Hepatocyte (in vitro differentiated cells): ENCODE results near the gene MRC1. TPM values are rescaled to one million over a fixed set of nuclear protein-coding genes. Genes with fewer than 3 reads are reported as not detected.
"Not testable (repeated sequence)": the region's sequence is repeated elsewhere in the genome, so short reads cannot be mapped to it uniquely, and the experiment has no call there.

Source experiments
- DNase-seq: peaks from one replicate; pipeline ENCODE4 v3.0.0-alpha.2; 2016; ENCODE audit warnings: low spot score
- H2AFZ ChIP-seq: fragments of 200-600 bp; sonication (generic); 2 replicates; pipeline ENCODE4 v1.6.0; 2016; ENCODE audit warnings: antibody characterized with exemption, mild to moderate bottlenecking
- H3K27ac ChIP-seq: fragments of 200-600 bp; sonication (generic); 2 replicates; pipeline ENCODE4 v1.5.1; 2016; ENCODE audit warnings: mild to moderate bottlenecking
- H3K27me3 ChIP-seq: fragments of 200-600 bp; sonication (generic); 2 replicates; pipeline ENCODE4 v1.6.1; 2016
- H3K36me3 ChIP-seq: fragments of 200-600 bp; sonication (generic); replicated peaks from 2 replicates; pipeline ENCODE4 v1.5.1; 2016; ENCODE audit warnings: low read depth; ENCODE audit not compliant: insufficient read depth
- H3K4me1 ChIP-seq: fragments of 200-600 bp; sonication (generic); 2 replicates; pipeline ENCODE4 v1.5.1; 2016; ENCODE audit warnings: mild to moderate bottlenecking, moderate library complexity; ENCODE audit not compliant: insufficient read depth
- H3K4me2 ChIP-seq: fragments of 200-600 bp; sonication (generic); 2 replicates; pipeline ENCODE4 v1.6.0; 2016
- H3K4me3 ChIP-seq: fragments of 200-600 bp; sonication (generic); 2 replicates; pipeline ENCODE4 v1.5.1; 2016; ENCODE audit warnings: mild to moderate bottlenecking
- H3K79me2 ChIP-seq: fragments of 200-600 bp; sonication (generic); 2 replicates; pipeline ENCODE4 v1.6.0; 2017; ENCODE audit warnings: mild to moderate bottlenecking
- H3K9me2 ChIP-seq: fragments of 200-600 bp; sonication (generic); replicated peaks from 2 replicates; pipeline ENCODE4 v1.6.0; 2017; ENCODE audit warnings: mild to moderate bottlenecking; ENCODE audit not compliant: insufficient read depth
- H3K9me3 ChIP-seq: fragments of 200-600 bp; sonication (generic); 2 replicates; pipeline ENCODE4 v1.5.1; 2016; ENCODE audit warnings: low read depth, mild to moderate bottlenecking
- H4K20me1 ChIP-seq: fragments of 200-600 bp; sonication (generic); 2 replicates; pipeline ENCODE4 v1.6.0; 2016; ENCODE audit warnings: mild to moderate bottlenecking; ENCODE audit not compliant: insufficient read depth, poor library complexity, severe bottlenecking
- EZH2 ChIP-seq: fragments of 200-600 bp; sonication (generic); IDR thresholded peaks from 2 replicates; pipeline ENCODE4 v1.6.1; 2016; ENCODE audit warnings: antibody characterized with exemption, mild to moderate bottlenecking, borderline replicate concordance
- EZH2phosphoT487 ChIP-seq: fragments of 200-600 bp; sonication (generic); IDR thresholded peaks from one replicate; pipeline ENCODE4 v1.6.1; 2018; ENCODE audit warnings: antibody characterized with exemption, mild to moderate bottlenecking, low read depth, moderate library complexity; ENCODE audit not compliant: unreplicated experiment, severe bottlenecking
- whole genome bisulfite sequencing: methylation state at CpG from one replicate; pipeline ENCODE4 v1.1.6; 2016; ENCODE audit warnings: low lambda C conversion rate; ENCODE audit errors: missing lambda C conversion rate; 5-methylcytosine and 5-hydroxymethylcytosine counted together
- polyA plus RNA-seq: library from polyadenylated mRNA; unstranded; fragments of >200 nt; fragmentation: Nextera tagmentation; extraction: Ambion mirVana; gene quantifications from 2 replicates; pipeline ENCODE4 v1.2.1, GENCODE V29; 2016
- total RNA-seq: library from RNA; depleted of rRNA; stranded (reverse); fragments of >200 nt; gene quantifications from 2 replicates; pipeline ENCODE4 v1.2.3, GENCODE V29; 2014
- TF ChIP-seq, protein P1 (sequence below): fragments of 200-600 bp; sonication (generic); IDR thresholded peaks from 2 replicates; pipeline ENCODE4 v1.5.1; 2016; ENCODE audit warnings: antibody characterized with exemption, mild to moderate bottlenecking; ENCODE audit not compliant: poor library complexity

The MRC1 gene
- total and polyA plus RNA-seq, 2 experiments from 2014 or later = 0.30 to 2.4 TPM

DNA sequence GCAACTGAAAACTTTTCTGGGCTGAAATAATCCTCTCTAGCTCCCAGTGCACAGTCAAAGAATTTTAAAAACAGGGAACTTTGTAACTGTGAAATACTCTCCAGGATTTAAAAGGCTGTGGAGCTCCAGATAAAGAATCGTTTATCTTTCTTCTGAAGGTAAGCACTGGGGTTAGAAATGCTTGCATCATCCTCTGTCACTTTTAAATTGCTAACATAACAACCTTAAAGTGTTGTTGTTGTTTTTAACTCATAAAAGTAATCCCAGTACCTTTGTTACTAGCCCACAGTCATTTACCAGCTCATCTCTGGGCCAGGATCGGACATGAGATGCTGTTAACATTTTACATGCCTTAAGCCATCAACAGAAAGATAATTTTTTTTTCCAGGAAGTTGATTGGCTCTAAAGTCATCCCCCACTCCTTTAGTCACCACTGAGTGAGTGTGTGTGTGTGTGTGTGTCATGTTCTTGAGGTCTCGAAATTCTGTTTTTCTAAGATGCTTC lies 142.8 kb downstream of the MRC1 start, which contains the start of gene SLC39A12:
Gene SLC39A12, plus strand, starts transcription at position 51 of the 504 bp plus-strand sequence. CDS start 1,359 bp downstream, outside the sequence.
- Histone ChIP-seq H3K4me2 (no peak within 1 kb of the TSS), H3K4me1 (no peaks in the 10 kb centered on the region), H3K27ac (no peak within 1 kb of the TSS), H2AFZ (no peak within 1 kb of the TSS), H3K79me2 (no peaks in the 10 kb centered on the region), H3K9me3 (no peaks in the 10 kb centered on the region), H3K9me2 (no peaks in the 10 kb centered on the region), H3K27me3 (no peaks in the 10 kb centered on the region), H3K4me3 (no peak within 1 kb of the TSS), H3K36me3 (no peaks in the 10 kb centered on the region), H4K20me1 (no peaks in the 10 kb centered on the region)
- peak; percentile 18 for DNase-seq
- WGBS = 31% methylated on average over 3 of the region's 3 CpGs
- TF ChIP-seq EZH2phosphoT487 = no peak
- no peak for TF ChIP-seq EZH2
- TF ChIP-seq, protein P1, sequence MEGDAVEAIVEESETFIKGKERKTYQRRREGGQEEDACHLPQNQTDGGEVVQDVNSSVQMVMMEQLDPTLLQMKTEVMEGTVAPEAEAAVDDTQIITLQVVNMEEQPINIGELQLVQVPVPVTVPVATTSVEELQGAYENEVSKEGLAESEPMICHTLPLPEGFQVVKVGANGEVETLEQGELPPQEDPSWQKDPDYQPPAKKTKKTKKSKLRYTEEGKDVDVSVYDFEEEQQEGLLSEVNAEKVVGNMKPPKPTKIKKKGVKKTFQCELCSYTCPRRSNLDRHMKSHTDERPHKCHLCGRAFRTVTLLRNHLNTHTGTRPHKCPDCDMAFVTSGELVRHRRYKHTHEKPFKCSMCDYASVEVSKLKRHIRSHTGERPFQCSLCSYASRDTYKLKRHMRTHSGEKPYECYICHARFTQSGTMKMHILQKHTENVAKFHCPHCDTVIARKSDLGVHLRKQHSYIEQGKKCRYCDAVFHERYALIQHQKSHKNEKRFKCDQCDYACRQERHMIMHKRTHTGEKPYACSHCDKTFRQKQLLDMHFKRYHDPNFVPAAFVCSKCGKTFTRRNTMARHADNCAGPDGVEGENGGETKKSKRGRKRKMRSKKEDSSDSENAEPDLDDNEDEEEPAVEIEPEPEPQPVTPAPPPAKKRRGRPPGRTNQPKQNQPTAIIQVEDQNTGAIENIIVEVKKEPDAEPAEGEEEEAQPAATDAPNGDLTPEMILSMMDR = no peak

DNA sequence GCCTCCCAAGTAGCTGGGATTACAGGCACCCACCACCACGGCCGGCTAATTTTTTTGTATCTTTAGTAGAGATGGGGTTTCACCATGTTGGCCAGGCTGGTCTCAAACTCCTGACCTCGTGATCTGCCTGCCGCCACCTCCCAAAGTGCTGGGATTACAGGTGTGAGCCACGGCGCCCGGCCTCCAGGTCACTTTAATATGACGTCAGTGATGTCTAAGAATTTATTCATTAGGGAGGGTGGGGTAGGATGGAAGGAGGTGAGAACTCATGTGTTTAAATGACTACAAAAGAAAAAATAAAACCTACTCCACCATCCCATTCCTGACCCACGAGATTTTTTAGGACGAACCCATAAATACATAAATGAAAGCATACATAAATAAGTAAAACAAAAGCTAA lies 145.2 kb downstream of the MRC1 start:
- H3K79me2 ChIP-seq, DNase-seq, H4K20me1 ChIP-seq, H2AFZ ChIP-seq, H3K27me3 ChIP-seq, H3K36me3 ChIP-seq, H3K9me3 ChIP-seq, H3K9me2 ChIP-seq, H3K4me3 ChIP-seq, H3K4me1 ChIP-seq, H3K4me2 ChIP-seq, H3K27ac ChIP-seq: not testable (repeated sequence)
- 96% methylated on average over 10 of the region's 10 CpGs for WGBS

DNA sequence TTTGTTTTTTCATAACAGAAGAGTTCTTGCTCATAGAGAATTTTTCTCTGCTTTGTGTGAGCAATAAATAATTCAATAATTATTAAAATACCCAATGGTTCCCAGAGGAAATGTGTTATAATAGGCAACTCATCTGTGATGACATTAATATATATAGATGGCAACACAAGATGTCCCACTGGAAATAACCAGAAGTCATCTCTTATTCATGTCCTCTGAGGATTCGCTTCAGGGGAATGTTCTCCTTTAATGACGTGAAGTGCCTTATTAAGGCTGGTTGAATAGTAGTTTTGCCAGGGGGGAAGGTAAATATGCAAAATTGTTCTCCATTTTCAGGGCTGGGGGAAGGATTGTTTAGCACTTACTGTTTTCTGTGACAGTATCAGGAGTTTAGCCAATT lies 145.7 kb downstream of the MRC1 start:
- H4K20me1 ChIP-seq = no peaks in the 10 kb centered on the region
- no peaks in the 10 kb centered on the region for H3K4me1 ChIP-seq
- H3K27me3 ChIP-seq = no peaks in the 10 kb centered on the region
- WGBS = 93% methylated on average over 2 of the region's 2 CpGs
- no peaks in the 10 kb centered on the region for H3K79me2 ChIP-seq
- H3K4me2 ChIP-seq = no peak overlapping the region
- no peaks in the 10 kb centered on the region for H3K9me3 ChIP-seq
- TF ChIP-seq, protein P1 = no peak
- TF ChIP-seq EZH2phosphoT487 (no peak), EZH2 (no peak)
- no peaks in the 10 kb centered on the region for H3K9me2 ChIP-seq
- no peak overlapping the region for H3K4me3 ChIP-seq
- DNase-seq = no peak
- no peak overlapping the region for H3K27ac ChIP-seq
- no peaks in the 10 kb centered on the region for H3K36me3 ChIP-seq
- H2AFZ ChIP-seq = no peak overlapping the region

DNA sequence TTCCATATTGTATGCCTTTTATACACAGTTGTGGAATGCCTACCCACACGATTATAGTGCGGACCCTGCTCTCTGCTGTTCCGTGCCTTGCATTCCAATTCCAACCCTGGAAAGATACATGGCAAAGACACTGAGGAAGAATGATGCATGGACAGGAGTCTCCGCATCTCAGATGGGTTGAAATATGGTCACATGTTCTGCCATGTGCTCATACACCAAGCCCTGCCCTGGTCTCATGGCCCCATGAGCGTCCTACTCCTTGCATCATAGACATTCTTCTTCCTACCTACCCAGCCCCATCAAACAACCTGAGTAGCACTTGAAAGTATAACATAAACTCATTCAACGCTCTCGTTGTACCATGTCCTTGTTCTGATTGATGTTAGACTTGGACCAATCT lies 148.9 kb downstream of the MRC1 start:
- Histone ChIP-seq H3K36me3 (no peaks in the 10 kb centered on the region), H3K27ac (no peak overlapping the region), H3K4me2 (no peak overlapping the region), H3K79me2 (no peaks in the 10 kb centered on the region), H3K9me3 (no peaks in the 10 kb centered on the region), H2AFZ (no peak overlapping the region), H3K4me3 (no peak overlapping the region), H3K9me2 (no peaks in the 10 kb centered on the region), H4K20me1 (no peaks in the 10 kb centered on the region), H3K4me1 (no peaks in the 10 kb centered on the region), H3K27me3 (no peaks in the 10 kb centered on the region)
- WGBS = 96% methylated on average over 7 of the region's 7 CpGs
- no peak for DNase-seq
- TF ChIP-seq EZH2 (no peak), EZH2phosphoT487 (no peak)
- TF ChIP-seq, protein P1 = no peak
